PC-9 (cell line): ENCODE data around the gene NKPD1.

ENCODE experiments used
- EZH2 ChIP-seq: fragments of 200-600 bp; sonication (generic); IDR thresholded peaks from 2 replicates; pipeline ENCODE4 v1.8.0; 2017; ENCODE audit warnings: antibody characterized with exemption, low read depth
- TF ChIP-seq, protein P1 (sequence below): fragments of 200-600 bp; sonication (generic); conservative IDR thresholded peaks from 2 replicates; pipeline ENCODE4 v1.6.1; 2017; ENCODE audit warnings: mixed run types, antibody characterized with exemption, mild to moderate bottlenecking, moderate library complexity

DNA sequence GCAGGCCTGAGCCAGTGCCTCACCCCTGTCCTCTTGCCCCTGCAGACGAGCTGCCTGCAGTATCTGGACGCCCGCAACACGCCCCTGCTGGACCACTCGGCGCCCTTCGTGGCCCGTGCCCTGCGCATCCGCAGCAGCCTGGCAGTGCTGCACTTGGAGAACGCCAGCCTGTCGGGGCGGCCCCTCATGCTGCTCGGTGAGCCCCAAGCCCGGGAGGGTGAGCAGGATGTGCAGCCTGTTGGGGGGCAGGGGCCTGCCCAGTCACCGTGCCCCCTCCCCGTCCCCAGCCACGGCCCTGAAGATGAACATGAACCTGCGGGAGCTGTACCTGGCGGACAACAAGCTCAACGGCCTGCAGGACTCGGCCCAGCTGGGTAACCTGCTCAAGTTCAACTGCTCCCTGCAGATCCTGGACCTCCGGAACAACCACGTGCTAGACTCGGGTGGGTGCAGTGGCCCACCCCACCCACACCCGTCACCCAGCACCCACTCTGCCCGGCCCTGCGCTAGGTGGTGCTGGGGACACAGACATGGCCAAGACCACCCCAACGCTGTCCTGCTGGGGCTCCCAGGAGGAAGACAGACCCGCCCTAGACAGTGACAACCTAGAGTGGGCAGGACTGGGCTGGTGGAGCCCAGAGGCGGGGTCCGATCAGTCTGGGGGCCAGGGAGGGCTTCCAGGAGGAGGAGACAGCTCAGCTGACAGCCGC is 18.6 kb downstream of the NKPD1 start:
- TF ChIP-seq, protein P1, sequence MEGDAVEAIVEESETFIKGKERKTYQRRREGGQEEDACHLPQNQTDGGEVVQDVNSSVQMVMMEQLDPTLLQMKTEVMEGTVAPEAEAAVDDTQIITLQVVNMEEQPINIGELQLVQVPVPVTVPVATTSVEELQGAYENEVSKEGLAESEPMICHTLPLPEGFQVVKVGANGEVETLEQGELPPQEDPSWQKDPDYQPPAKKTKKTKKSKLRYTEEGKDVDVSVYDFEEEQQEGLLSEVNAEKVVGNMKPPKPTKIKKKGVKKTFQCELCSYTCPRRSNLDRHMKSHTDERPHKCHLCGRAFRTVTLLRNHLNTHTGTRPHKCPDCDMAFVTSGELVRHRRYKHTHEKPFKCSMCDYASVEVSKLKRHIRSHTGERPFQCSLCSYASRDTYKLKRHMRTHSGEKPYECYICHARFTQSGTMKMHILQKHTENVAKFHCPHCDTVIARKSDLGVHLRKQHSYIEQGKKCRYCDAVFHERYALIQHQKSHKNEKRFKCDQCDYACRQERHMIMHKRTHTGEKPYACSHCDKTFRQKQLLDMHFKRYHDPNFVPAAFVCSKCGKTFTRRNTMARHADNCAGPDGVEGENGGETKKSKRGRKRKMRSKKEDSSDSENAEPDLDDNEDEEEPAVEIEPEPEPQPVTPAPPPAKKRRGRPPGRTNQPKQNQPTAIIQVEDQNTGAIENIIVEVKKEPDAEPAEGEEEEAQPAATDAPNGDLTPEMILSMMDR: no peak
- TF ChIP-seq EZH2: no peak
